ENCODE results near the gene SLC30A2.
"Not testable (repeated sequence)": the region's sequence is repeated elsewhere in the genome, so short reads cannot be mapped to it uniquely, and the experiment has no call there.

The SLC30A2 gene

GRCh38 chr1:26045722-26046245 is at the start of gene SLC30A2:
Gene SLC30A2 (minus strand): TSS chr1:26046118. CDS start chr1:26045896, 222 bp downstream.
- Mint-ChIP-seq H3K36me3 (ENCODE audit: low read depth) (no peaks in the 10 kb centered on the region), H3K4me1 (ENCODE audit: low read depth) (no peaks in the 10 kb centered on the region), H3K4me3 (no peak within 1 kb of the TSS), H3K27ac (no peak within 1 kb of the TSS), H3K27me3 (ENCODE audit: low read depth) (peaks cover 58% of the 10 kb centered on the region), H3K9me3 (no peaks in the 10 kb centered on the region)

- H3K36me3 Mint-ChIP-seq (ENCODE audit: low read depth) = no peaks in the 10 kb centered on the region
- H3K9me3 Mint-ChIP-seq = no peaks in the 10 kb centered on the region
- no peak overlapping the region for H3K4me3 Mint-ChIP-seq
- H3K4me1 Mint-ChIP-seq (ENCODE audit: low read depth) = peaks cover 6% of the 10 kb centered on the region
- H3K27ac Mint-ChIP-seq = no peak overlapping the region
- peaks cover 41% of the 10 kb centered on the region for H3K27me3 Mint-ChIP-seq (ENCODE audit: low read depth)
Measured at GRCh38 chr1:26094677-26095383, 48.9 kb upstream of the SLC30A2 start.

- H3K9me3 Mint-ChIP-seq = no peaks in the 10 kb centered on the region
- no peak overlapping the region for H3K27ac Mint-ChIP-seq
- H3K27me3 Mint-ChIP-seq (ENCODE audit: low read depth) = peaks cover 41% of the 10 kb centered on the region
- H3K4me3 Mint-ChIP-seq = no peak overlapping the region
- H3K4me1 Mint-ChIP-seq (ENCODE audit: low read depth) = peaks cover 6% of the 10 kb centered on the region
- no peaks in the 10 kb centered on the region for H3K36me3 Mint-ChIP-seq (ENCODE audit: low read depth)
Measured at GRCh38 chr1:26094076-26094669, 48.3 kb upstream of the SLC30A2 start.

- H3K36me3 Mint-ChIP-seq (ENCODE audit: low read depth); H3K4me1 Mint-ChIP-seq (ENCODE audit: low read depth); H3K4me3 Mint-ChIP-seq: not testable (repeated sequence)
Measured at GRCh38 chr1:26093569-26093968, 47.7 kb upstream of the SLC30A2 start.

GRCh38 chr1:26092422-26092821 is 46.5 kb upstream of the SLC30A2 start:
- Mint-ChIP-seq H3K9me3 (no peaks in the 10 kb centered on the region), H3K27me3 (ENCODE audit: low read depth) (peaks cover 41% of the 10 kb centered on the region), H3K36me3 (ENCODE audit: low read depth) (no peaks in the 10 kb centered on the region), H3K27ac (no peak overlapping the region), H3K4me1 (ENCODE audit: low read depth) (peaks cover 2% of the 10 kb centered on the region), H3K4me3 (no peak overlapping the region)

More at GRCh38 chr1:26093569-26093968, 47.7 kb upstream of the SLC30A2 start:
- peaks cover 41% of the 10 kb centered on the region for H3K27me3 Mint-ChIP-seq (ENCODE audit: low read depth)
- not testable (repeated sequence) for H3K9me3 Mint-ChIP-seq, H3K27ac Mint-ChIP-seq

- Mint-ChIP-seq H3K36me3 (ENCODE audit: low read depth) (no peaks in the 10 kb centered on the region), H3K4me1 (ENCODE audit: low read depth) (no peaks in the 10 kb centered on the region), H3K9me3 (no peaks in the 10 kb centered on the region), H3K27me3 (ENCODE audit: low read depth) (peaks cover 38% of the 10 kb centered on the region), H3K27ac (no peak overlapping the region), H3K4me3 (no peak overlapping the region)
Measured at GRCh38 chr1:26090893-26091292, 45.0 kb upstream of the SLC30A2 start.

- H3K27me3 Mint-ChIP-seq (ENCODE audit: low read depth) = peaks cover 46% of the 10 kb centered on the region
- H3K36me3 Mint-ChIP-seq (ENCODE audit: low read depth) = no peaks in the 10 kb centered on the region
- no peak overlapping the region for H3K4me3 Mint-ChIP-seq
- no peaks in the 10 kb centered on the region for H3K9me3 Mint-ChIP-seq
- no peak overlapping the region for H3K27ac Mint-ChIP-seq
- H3K4me1 Mint-ChIP-seq (ENCODE audit: low read depth) = no peaks in the 10 kb centered on the region
Measured at GRCh38 chr1:26089125-26089524, 43.2 kb upstream of the SLC30A2 start.

GRCh38 chr1:26084844-26085243 is 38.9 kb upstream of the SLC30A2 start:
- Mint-ChIP-seq H3K27ac (no peak overlapping the region), H3K4me1 (ENCODE audit: low read depth) (no peaks in the 10 kb centered on the region), H3K36me3 (ENCODE audit: low read depth) (no peaks in the 10 kb centered on the region), H3K9me3 (no peaks in the 10 kb centered on the region), H3K4me3 (no peak overlapping the region), H3K27me3 (ENCODE audit: low read depth) (peaks cover 19% of the 10 kb centered on the region)

GRCh38 chr1:26084091-26084561 is 38.2 kb upstream of the SLC30A2 start:
- peaks cover 19% of the 10 kb centered on the region for H3K27me3 Mint-ChIP-seq (ENCODE audit: low read depth)
- H3K36me3 Mint-ChIP-seq (ENCODE audit: low read depth) = no peaks in the 10 kb centered on the region
- H3K27ac Mint-ChIP-seq = no peak overlapping the region
- H3K9me3 Mint-ChIP-seq = no peaks in the 10 kb centered on the region
- no peak overlapping the region for H3K4me3 Mint-ChIP-seq
- H3K4me1 Mint-ChIP-seq (ENCODE audit: low read depth) = no peaks in the 10 kb centered on the region

GRCh38 chr1:26083208-26083607 is 37.3 kb upstream of the SLC30A2 start:
- Mint-ChIP-seq H3K4me1 (ENCODE audit: low read depth) (no peaks in the 10 kb centered on the region), H3K4me3 (no peak overlapping the region), H3K36me3 (ENCODE audit: low read depth) (no peaks in the 10 kb centered on the region), H3K9me3 (no peaks in the 10 kb centered on the region), H3K27me3 (ENCODE audit: low read depth) (peaks cover 26% of the 10 kb centered on the region), H3K27ac (no peak overlapping the region)

GRCh38 chr1:26082020-26082350 is 36.1 kb upstream of the SLC30A2 start:
- peaks cover 28% of the 10 kb centered on the region for H3K27me3 Mint-ChIP-seq (ENCODE audit: low read depth)
- H3K4me1 Mint-ChIP-seq (ENCODE audit: low read depth) = no peaks in the 10 kb centered on the region
- no peaks in the 10 kb centered on the region for H3K9me3 Mint-ChIP-seq
- H3K4me3 Mint-ChIP-seq = no peak overlapping the region
- H3K36me3 Mint-ChIP-seq (ENCODE audit: low read depth) = no peaks in the 10 kb centered on the region
- no peak overlapping the region for H3K27ac Mint-ChIP-seq

GRCh38 chr1:26081267-26082019 is 35.5 kb upstream of the SLC30A2 start:
- Mint-ChIP-seq H3K9me3 (no peaks in the 10 kb centered on the region), H3K36me3 (ENCODE audit: low read depth) (no peaks in the 10 kb centered on the region), H3K27me3 (ENCODE audit: low read depth) (peaks cover 31% of the 10 kb centered on the region), H3K4me1 (ENCODE audit: low read depth) (no peaks in the 10 kb centered on the region), H3K27ac (no peak overlapping the region), H3K4me3 (no peak overlapping the region)

- H3K9me3 Mint-ChIP-seq = no peaks in the 10 kb centered on the region
- H3K27me3 Mint-ChIP-seq (ENCODE audit: low read depth) = peaks cover 27% of the 10 kb centered on the region
Measured at GRCh38 chr1:26079960-26080814, 34.3 kb upstream of the SLC30A2 start.

GRCh38 chr1:26079178-26079563 is 33.3 kb upstream of the SLC30A2 start:
- Mint-ChIP-seq H3K4me1 (ENCODE audit: low read depth) (peaks cover 11% of the 10 kb centered on the region), H3K27me3 (ENCODE audit: low read depth) (peaks cover 23% of the 10 kb centered on the region), H3K36me3 (ENCODE audit: low read depth) (no peaks in the 10 kb centered on the region), H3K4me3 (no peak overlapping the region), H3K27ac (no peak overlapping the region), H3K9me3 (no peaks in the 10 kb centered on the region)

More at GRCh38 chr1:26079960-26080814, 34.3 kb upstream of the SLC30A2 start:
- H3K27ac Mint-ChIP-seq = no peak overlapping the region
- H3K4me1 Mint-ChIP-seq (ENCODE audit: low read depth) = peaks cover 11% of the 10 kb centered on the region
- H3K36me3 Mint-ChIP-seq (ENCODE audit: low read depth) = no peaks in the 10 kb centered on the region
- H3K4me3 Mint-ChIP-seq = no peak overlapping the region

Data from T-helper 1 cell treated with Interleukin-12 subunit alpha and Interleukin-12 subunit beta and Interleukin-4 antibody, amounts not matched to agents 30 μg/mL and 1 μg/mL, for 36 hours (primary cell).